NCI-H82 treated with DMSO at 0.1 percent for 48 hours (cell line): ENCODE data around the gene MAF.

Source experiments
- DNase-seq: peaks from one replicate; lab custom pipeline; 2025; ENCODE audit not compliant: unreplicated experiment; lab: John Stamatoyannopoulos, UW

The MAF gene

GRCh38 chr16:79547085-79547484 is 53.5 kb downstream of the MAF start:
- no peak for DNase-seq
